Activated gamma-delta T cell (primary cell): ENCODE results near the gene TSTD2.

Experiments used
- DNase-seq: peaks from one replicate; lab custom pipeline; 2025; lab: John Stamatoyannopoulos, UW

Gene TSTD2

GRCh38 chr9:97563458-97564135 lies 69.6 kb downstream of the TSTD2 start:
- DNase-seq = no peak

GRCh38 chr9:97562542-97562941 lies 70.6 kb downstream of the TSTD2 start:
- no peak for DNase-seq

GRCh38 chr9:97561501-97561900 lies 71.7 kb downstream of the TSTD2 start:
- no peak for DNase-seq

GRCh38 chr9:97560851-97561250 lies 72.3 kb downstream of the TSTD2 start:
- no peak for DNase-seq

- DNase-seq = no peak
Observed at GRCh38 chr9:97560154-97560553, 73.0 kb downstream of the TSTD2 start.

- no peak for DNase-seq
Observed at GRCh38 chr9:97559111-97559514, 74.1 kb downstream of the TSTD2 start.

- no peak for DNase-seq
Observed at GRCh38 chr9:97558701-97559101, 74.5 kb downstream of the TSTD2 start.

- DNase-seq = no peak
Observed at GRCh38 chr9:97557606-97558095, 75.5 kb downstream of the TSTD2 start.

- no peak for DNase-seq
Observed at GRCh38 chr9:97556721-97557605, 76.2 kb downstream of the TSTD2 start.

GRCh38 chr9:97556036-97556720 lies 77.0 kb downstream of the TSTD2 start:
- no peak for DNase-seq

GRCh38 chr9:97555164-97555563 lies 78.0 kb downstream of the TSTD2 start:
- no peak for DNase-seq

- DNase-seq = no peak
Observed at GRCh38 chr9:97554566-97555075, 78.5 kb downstream of the TSTD2 start.

- no peak for DNase-seq
Observed at GRCh38 chr9:97553841-97554240, 79.3 kb downstream of the TSTD2 start.

GRCh38 chr9:97553141-97553540 lies 80.0 kb downstream of the TSTD2 start:
- no peak for DNase-seq

GRCh38 chr9:97551308-97551707 lies 81.9 kb downstream of the TSTD2 start:
- DNase-seq = no peak

GRCh38 chr9:97550386-97550785 lies 82.8 kb downstream of the TSTD2 start:
- DNase-seq = no peak
